Endometrial microvascular endothelial cells (primary cell): ENCODE results near the gene KIRREL3. TPM values are rescaled to one million over a fixed set of nuclear protein-coding genes. Genes with fewer than 3 reads are reported as not detected.

Experiments
- in situ Hi-C: cut with HindIII; loops from 2 replicates; pipeline ENCODE4 v1.10.0; 2017; ENCODE audit warnings: low sequenced_read_pairs, low pct_unique_long_range_greater_than_20kb; ENCODE audit errors: inconsistent ontology term
- total RNA-seq: library from RNA; depleted of rRNA; stranded (reverse); fragments of >200 nt; gene quantifications from one replicate; pipeline ENCODE4 v1.2.3, GENCODE V29; 2015; ENCODE audit errors: inconsistent ontology term

KIRREL3 gene
- total RNA-seq, 1 donor from 2014 or later: 0.56 TPM

DNA sequence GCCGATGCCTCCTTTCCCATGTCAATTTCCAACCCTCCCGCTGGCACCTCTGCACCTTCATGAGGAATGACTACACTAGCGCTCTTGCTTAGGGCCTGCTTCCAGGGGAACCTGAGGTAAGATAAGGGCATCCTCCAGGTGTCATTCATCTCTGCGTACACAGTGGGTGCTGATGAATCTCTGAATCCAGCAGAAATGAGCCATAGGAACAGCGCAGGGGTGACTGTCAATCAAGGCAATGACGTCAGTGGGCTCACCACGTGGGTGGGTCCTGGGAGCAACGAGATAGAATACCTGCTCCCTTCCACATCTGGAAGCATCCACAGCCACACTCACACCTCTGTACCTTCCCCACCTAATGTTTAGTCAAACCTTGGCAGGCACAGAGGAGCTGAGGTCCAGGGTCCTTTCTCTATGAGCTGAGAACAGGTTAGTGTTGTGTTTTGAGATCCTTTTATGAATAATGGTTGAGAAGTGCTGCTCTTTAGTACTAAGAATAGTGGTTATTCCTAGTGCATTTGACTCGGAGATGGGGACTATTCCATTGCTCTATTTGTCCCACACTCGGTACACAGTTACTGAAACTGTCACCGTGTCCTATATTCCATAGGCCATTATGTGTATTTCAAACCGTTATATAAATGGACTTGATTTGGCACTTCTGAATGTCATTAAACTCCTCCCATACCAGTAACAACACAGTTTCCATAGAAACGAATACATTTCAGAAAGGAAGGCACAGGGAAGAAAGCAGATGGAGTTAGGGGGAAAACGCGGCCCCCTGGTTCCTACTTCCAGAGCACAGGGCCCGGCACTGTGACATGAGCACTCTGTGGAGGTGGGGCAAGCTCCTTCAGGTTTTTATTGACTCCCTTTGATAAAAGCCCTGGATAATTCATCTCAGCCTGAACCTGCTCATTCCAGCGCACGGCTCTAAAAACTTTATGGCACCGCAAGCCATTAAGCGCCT is 451.7 kb downstream of the KIRREL3 start:
- in situ Hi-C loops: no loop called here

DNA sequence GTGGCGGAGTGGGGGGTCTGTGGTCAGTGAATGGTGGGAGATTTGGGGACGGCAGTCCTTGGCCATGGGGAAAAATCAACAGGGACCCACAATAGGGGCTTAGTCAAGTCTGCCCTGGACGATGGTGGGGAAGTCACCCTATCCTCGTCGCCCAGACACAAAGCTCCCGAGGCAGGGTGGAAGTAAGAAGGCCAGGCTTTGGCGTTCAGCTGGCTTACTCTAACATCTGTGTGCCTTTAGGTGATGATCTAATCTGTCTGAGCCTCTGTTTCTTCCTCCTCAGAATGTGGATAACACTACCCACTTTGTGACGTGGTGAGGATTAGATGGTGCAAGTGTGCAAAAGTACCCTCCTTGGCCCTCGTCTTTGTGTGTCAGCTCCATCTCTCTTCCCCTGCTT is 452.9 kb downstream of the KIRREL3 start:
- in situ Hi-C loops: no loop called here

DNA sequence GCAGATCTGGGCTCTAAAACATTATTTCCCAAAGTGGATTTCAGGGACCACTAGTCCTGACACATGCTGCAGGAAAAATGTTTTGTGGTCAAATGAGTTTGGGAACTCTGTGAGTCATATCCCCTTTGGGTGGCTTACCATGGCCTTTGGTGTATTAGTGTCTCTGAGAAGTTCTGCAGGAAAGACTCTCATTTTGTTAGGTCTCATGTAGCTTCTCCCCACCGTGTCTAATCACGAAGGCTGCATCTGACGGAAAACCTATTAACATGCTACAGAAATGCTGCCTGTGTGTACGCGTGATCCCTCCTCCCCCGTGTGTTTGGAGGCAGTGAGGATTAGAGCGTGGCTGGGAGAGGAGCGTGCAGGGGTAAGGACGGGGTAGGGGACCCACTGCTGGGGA is 453.4 kb downstream of the KIRREL3 start:
- in situ Hi-C loops: no loop called here

DNA sequence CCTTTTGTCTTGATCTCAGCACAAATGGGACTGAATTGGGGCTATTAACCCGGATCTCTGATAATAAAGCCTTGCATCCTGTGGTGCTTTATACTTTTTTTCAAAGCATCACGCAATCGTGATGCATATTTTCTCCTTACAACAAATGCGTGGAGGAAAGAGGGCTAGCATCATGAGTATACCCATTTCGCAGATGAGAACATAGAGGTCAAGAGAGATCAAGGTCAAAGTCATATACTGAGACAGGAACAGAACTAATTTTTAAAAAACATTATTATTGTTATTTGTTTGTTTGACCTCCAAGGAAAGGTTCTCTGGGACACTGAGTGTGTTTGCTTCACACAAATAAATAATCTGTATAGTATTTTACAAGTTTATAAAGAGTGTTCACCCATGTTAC is 453.9 kb downstream of the KIRREL3 start:
- in situ Hi-C loops: no loop called here

DNA sequence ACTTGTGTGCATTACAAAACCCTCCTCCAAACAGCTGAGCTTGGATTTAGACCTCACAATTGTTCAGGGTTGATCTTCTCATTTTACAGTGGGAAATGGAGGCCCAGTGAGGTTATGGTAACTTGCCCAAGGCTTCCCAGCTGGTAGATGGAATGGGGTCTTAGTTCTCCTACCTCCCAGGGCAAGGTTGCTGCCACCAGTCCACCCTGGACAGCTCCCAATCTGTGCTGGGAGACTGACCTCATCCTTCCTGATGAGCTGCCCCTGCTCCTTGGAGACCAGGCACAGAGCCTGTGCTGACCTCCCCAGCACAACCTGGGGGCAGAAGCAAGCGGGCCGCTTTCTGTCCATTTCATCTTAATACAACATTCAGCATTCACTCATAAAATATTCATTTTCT is 454.4 kb downstream of the KIRREL3 start:
- in situ Hi-C loops: no loop called here

DNA sequence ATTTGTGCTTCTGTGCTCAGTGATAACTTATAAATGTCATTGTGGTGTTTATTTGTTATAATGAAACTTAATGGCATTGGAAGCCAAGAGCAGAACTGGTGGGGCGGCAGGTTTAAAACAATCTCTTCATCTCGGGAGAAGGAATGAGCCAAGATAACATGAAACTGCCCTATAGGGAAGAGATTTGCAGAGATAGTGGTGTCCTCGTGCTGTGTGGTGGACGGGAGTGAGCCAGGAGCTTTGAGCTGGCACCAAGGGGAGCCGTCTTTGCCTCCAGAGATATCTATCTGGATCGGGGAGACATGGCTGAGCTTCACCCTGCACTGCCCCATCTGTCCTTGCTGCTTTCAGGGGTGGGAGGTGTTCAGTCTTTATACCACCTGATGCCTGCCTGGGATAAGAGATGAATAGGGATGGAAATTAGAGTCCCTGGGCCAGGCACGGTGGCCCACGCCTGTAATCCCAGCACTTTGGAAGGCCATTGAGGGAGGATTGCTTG is 455.5 kb downstream of the KIRREL3 start:
- in situ Hi-C loops: no loop called here

DNA sequence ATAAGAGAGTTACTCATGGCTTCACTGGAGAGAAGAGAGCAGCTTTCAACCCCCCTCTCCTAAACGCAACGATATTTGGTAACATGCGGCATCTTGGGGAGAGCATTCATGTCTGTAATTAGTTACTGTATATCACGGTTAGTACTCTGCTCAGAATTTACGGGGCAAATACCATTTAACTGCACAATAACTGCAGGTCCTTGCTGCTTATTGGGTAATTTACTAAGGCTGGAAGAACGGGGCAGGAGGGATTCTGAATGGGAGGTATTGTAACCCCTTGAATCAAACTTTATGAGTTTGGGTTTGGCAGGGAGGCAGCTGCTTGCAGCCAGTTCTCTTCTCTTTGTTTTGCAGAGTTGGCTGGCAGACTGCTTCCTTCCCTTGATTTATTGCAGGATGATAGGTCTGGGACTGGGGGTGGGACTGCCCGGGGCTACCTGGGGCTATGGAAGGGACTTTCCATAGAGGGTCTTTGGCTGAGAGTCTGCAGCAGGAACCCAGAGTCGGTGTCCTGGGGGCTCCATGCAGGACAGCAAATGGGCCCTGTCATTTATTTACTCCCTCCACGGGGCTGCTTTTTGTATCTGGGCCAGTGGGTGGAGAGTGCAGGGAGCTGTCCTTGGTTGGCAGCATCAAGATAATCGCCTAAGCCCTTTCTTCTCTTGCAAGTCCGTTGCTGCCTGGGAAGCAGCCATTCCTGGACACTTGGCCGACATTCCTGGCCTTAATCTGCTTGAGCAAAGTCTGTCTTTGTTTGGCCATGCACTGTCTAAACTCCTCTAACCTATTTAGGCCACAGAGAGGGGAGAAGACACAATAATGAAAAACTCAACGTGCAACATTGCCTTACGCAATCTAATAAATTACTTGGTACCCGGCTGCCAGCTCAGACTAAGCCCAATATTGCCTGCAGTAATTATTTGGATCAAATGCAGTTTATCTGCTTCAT is 456.2 kb downstream of the KIRREL3 start:
- in situ Hi-C loops: no loop called here

DNA sequence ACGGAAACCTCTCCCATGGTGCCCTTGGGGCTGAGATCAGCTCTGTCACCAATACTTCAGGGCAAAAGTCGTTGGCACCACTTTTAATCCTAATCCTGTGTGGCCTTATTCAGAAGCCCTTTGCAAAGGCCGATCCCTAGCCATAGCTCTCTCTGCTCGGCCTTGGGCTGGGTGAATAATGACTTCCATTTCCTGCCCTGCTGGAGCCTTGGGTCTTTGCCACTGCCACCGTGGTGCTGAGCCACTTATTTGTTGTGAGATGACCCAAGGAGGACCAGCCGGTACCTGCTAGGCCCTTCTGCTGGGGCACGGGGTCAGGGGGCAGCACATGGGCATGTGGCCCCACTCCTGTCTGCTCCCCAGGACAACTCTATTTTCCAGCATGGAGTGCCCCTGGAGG is 456.9 kb downstream of the KIRREL3 start:
- in situ Hi-C loops: no loop called here

DNA sequence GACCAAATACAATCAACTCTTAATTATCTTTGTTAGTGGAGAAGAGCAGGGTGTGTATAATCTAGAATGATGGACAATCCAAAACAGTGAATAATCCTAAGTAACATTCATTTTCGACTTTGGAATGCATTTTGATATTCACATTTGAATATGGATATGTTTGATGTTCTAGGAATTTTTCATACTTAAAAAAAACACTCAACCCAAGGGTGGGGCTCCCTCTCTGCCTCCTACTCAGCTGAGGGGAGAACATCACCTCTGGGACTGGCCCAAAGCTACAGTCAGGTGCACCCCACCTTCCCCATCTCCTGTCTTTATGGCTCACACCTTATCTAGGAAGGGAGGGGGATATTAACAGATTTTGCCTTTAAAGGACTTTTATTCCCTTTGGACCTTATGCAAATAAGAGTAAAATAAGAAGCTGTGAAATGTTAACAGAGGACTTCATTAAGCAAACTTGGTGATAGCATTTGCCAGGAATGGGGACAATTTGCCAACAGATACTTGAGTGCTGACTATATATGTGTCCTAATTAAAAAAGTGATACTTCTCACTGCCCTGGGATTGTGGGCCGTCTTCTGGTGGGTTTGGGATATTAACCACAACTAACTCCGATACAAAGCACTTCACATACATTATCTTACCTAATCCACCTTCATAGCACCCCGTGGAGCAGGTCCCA is 458.1 kb downstream of the KIRREL3 start:
- in situ Hi-C loops: no loop called here

DNA sequence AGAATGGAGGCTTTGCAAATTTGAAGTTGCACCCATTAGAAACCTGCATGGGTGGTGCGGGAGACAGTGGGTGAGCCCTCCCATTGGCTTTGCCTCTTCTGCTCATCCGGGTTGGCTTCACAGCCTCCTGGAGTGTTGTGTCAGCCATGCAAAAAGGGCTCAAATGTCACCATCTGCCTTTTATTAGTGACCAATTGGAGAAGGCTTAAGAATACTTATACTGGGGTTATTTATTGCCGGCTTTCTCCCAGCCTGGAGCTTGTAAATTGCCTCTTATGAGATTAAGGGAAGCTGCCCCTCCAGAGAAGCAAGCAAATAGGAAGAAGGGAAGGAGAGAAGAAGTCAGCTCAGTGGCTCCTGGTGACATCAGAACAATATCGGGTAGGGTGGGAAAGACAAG is 462.5 kb downstream of the KIRREL3 start:
- in situ Hi-C loops: no loop called here

DNA sequence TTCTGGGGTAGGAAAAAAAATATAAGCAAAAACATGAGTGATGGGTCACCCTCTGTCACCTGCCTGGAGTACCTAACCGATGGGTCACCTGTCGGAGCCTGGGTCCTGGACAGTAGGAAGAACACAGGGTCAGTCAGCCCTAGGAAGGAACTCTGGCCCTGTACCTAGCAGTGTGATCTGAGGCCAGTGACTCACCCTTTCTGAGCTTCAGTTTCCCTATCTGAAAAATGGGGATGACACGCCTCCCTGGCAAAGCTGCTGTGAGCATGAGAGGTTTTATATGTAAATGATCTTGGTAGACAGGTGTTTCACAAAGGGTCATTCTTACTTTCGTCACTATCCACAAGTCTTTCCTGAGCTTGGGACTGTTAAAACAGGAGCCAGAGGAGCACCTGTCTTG is 463.1 kb downstream of the KIRREL3 start:
- in situ Hi-C loops: no loop called here

DNA sequence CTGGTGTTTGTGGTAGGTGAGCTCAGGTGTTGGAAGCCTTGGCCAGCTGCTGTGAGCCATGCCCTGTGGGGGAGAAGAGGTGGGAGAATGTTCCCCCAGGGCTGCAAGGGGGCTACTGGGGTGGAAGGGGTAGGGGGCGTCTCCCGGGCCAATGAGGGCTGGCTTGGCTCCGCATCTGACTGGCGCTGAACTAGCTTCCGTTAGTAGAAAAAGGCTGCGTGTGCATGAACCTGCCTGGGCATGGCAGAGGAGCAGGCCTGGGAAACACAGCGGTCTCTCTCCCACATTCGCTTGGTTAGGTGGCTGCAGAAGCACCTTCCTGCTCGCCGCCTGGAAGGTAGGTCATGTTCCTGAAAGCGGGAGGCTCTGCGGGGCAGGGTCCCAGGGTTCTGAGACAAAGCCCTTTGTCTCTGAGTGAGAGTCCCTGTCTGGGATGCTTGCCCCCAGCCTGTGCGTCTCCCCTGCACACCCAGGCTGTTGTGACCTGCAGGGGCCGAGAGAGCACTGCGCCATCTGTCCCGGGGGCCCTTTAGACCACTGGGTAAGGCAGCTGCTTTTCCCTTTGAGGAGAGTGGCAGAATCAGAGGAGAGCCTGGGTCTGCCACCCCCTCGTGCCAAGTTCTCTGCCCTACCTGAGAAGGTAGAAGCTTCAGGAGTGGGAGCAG is 466.3 kb downstream of the KIRREL3 start:
- in situ Hi-C loops: no loop called here

DNA sequence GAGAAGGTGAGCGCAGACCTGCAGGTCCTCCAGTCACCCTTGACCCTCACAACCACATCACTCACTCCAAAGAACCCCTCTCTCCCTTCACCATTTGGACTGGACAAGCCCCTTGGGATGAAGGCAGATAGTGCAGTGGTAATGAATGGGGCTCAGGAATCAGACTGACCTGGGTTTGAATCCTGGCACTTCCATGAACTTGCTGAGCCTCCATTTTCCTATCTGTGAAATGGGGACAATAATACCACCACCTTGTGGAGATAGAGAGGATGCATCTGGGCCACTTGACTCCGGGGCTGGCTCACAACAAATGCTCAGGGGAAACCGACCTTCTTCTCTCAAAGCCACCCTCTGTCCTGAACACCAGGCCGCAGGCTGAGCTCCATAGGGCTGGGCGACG is 467.0 kb downstream of the KIRREL3 start:
- in situ Hi-C loops: no loop called here

DNA sequence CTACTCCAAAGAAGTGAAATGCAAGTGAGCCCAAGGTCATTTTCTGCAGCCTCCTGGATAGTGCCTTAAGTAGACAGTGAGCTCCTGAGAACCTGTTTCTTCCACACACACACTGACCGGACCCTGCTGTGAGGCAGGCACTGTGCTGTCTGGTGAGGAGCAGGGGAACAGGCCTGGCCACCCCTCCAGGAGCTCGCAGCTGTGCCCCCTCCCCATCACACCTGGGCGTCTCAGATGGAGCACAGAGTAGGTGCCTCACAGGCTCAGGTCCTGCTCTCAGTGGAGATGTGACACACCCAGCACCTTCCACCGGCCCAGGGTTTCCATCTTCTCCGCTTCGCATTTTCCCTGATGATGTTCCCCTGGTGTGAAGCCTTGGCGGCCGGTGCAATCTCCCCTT is 470.2 kb downstream of the KIRREL3 start:
- in situ Hi-C loops: no loop called here

DNA sequence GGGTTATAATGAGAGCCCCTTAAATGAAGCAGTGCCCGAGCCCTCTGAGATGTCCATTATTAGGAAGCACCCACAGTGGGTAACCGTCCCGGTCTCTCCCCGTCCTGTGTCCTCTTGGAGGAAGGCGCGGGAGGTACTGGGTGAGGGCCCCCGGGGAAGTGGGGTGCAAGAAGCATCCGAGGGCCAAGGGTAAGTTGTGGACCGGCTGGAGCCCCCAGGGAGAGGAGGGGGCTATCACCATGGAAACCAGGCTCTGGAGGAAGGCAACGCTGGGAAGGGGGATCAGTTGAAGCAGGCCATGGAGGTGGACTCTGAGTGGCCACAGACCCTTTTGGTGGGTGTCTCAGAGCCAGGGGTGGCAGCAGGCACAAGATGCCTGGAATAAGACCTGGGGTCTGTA is 471.5 kb downstream of the KIRREL3 start:
- in situ Hi-C loops: no loop called here

DNA sequence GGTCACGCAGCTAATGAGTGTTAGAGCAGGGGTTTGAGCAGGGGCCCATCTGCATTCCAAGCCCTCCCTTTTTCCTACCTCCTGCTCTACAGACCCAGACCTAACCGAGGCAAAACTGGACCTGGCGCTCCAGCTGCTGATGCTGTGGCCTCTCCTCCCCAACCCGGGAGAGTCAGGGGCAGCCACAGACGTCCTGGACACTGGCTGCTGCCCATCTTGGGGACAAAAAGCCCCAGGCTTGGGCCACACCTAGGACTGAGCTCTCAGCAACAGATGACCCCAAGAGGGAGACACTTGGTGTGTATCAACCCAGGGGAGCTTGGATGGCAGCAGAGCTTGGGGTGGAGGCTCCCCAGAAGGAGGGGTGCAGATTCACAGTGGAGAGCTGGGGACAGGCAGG is 472.5 kb downstream of the KIRREL3 start:
- in situ Hi-C loops: no loop called here

DNA sequence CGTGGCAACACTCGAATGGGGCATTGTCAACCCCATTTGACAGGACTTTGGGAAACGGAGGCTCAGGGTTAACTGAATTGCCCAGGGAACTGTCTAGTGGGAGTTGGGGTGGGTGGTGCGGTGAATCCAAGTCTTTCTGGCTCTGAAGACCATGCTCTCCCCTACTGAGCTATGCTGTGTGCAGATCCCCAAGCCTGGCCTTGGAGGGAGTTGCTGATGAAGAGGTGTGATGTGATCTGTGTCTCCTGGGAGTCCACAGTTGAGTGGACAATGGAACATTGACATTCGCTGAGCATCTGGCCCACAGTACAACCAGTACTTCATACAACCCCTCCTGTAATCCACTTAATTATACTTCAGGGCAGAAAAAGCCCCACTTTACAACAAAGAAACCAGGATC is 472.9 kb downstream of the KIRREL3 start:
- in situ Hi-C loops: no loop called here

DNA sequence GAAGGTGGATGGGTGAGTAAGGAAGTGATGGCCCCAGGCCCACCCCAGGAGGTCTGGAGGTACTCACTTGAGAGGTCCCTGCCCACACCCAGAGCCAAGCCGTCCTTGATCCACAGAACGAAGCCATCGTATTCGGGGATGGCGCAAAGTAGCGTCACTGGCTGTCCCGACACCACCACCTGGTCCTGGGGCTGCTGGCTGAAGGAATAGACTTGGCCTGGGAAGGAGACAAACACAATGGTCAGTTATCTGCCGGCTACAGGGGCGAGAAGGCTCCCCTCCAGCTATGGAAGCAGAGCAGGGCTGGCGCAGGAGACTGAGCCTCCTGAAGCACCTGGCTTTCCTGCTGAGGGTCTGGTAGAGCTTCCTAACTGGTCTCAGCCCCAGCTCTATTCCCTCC is 474.1 kb downstream of the KIRREL3 start:
- in situ Hi-C loops: no loop called here

DNA sequence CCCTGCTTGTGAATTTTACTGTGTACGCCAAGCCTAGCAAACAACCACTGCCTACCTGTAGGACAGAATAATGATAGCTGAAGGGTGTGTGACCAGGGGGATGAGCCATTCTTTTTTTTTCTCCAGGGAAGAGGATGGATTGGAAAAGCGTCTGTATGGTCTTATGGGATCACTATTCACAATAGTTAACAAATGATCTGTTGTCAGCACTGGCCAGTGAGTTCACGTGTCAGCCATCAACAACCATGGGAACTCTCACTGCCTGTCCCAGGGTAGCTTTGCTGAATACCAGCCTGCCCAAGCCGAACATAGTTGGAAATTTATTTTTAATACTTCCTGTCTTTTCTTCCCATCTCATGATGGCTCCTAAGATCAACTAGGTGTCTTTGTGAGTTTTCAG is 474.9 kb downstream of the KIRREL3 start:
- in situ Hi-C loops: no loop called here
